Psoas muscle (tissue), 8 donors: ENCODE results near the gene LYRM9. TPM values are rescaled to one million over a fixed set of nuclear protein-coding genes. Genes with fewer than 3 reads are reported as not detected.

ENCODE experiments used
- ATAC-seq, 4 donors: fragments of 200-7000 bp; cut with Tn5 transposase; one replicate each; pipeline ENCODE4 v1.9.1; 2020; ENCODE audit warnings: moderate library complexity in 3 of 4, mild to moderate bottlenecking in 2 of 4
- DNase-seq, 2 donors: peaks; one replicate each; pipeline ENCODE4 v3.0.0-alpha.2; 2020
- H3K27ac ChIP-seq: fragments of 200-600 bp; one replicate; pipeline ENCODE4 v1.8.0; 2022
- H3K27me3 ChIP-seq, 3 donors: fragments of 200-600 bp in 1 of 3; one replicate each; pipeline versions ENCODE4 v1.6.1 to v1.8.0; 2013 to 2022; ENCODE audit warnings: low read length in 2 of 3, mild to moderate bottlenecking in 2 of 3, moderate library complexity in 1 of 3; ENCODE audit not compliant: insufficient read depth in 3 of 3
- H3K36me3 ChIP-seq, 2 donors: fragments of 200-600 bp in 1 of 2; one replicate each; pipeline versions ENCODE4 v1.6.1 to v1.8.0; 2013 to 2022; ENCODE audit warnings: low read depth in 1 of 2, mild to moderate bottlenecking in 1 of 2, moderate library complexity in 1 of 2; ENCODE audit not compliant: insufficient read depth in 1 of 2
- H3K4me1 ChIP-seq: fragments of 200-600 bp; one replicate; pipeline ENCODE4 v1.8.0; 2022
- H3K4me3 ChIP-seq: fragments of 200-600 bp; one replicate; pipeline ENCODE4 v1.8.0; 2022; ENCODE audit warnings: mild to moderate bottlenecking
- H3K9me3 ChIP-seq: fragments of 200-600 bp; one replicate; pipeline ENCODE4 v1.8.0; 2022
- WGBS, 3 donors: extraction: QIAGEN DNeasy Blood & Tissue Kit; methylation state at CpG; one replicate each; pipeline versions ENCODE4 v1.1.6 to v1.1.7; 2013; 5-methylcytosine and 5-hydroxymethylcytosine counted together
- intact Hi-C, 2 donors: fragments of 100-400 bp; cut with DNase I; formaldehyde crosslinking; loops; one replicate each; pipeline versions ENCODE4 v1.11.0 to v1.14.2; 2022
- polyA plus RNA-seq, 3 donors: library from polyadenylated mRNA; stranded (reverse); fragments of 200-250 nt; gene quantifications; one replicate each; pipeline ENCODE4 v1.2.3, GENCODE V29; 2013
- total RNA-seq, 4 donors: library from RNA; stranded (reverse); fragmentation: NEBNext Ultra II Directional in 2 of 4; extraction: Animal tissue kit (Norgen Biotek cat#: 25700) in 2 of 4; gene quantifications; one replicate each; pipeline versions ENCODE4 v1.2.1 to v1.2.4, GENCODE V29; 2021 to 2023
- TF ChIP-seq, protein P1 (sequence below): fragments of 200-600 bp; IDR thresholded peaks from one replicate; pipeline ENCODE4 v1.8.0; 2022; ENCODE audit warnings: antibody characterized with exemption
- donor health status: healthy with polysubstance abuse.
- donor health status: DM: no; HTN: no; CAD: no; lungs with moderate emphysema.
- donor health status: Bipolar disorder and iron deficiency.
- donor health status: healthy.
- donor health status: DM: yes; HTN: yes; CAD: no.
- donor health status: DM: no; HTN: no; CAD: no.
- donor health status: DM: no; HTN: no; CAD: no.
- donor health status: DM: yes; HTN: yes; CAD: no.

The LYRM9 gene
- total and polyA plus RNA-seq, 7 donors = 4.5 to 11.3 (median 5.8) TPM

- no peak for ATAC-seq
- H3K36me3 ChIP-seq = no peaks in the 10 kb centered on the region
- intact Hi-C loops = no loop called here
- no peak overlapping the region for H3K4me3 ChIP-seq
- H3K9me3 ChIP-seq = no peaks in the 10 kb centered on the region
- no peaks in the 10 kb centered on the region for H3K4me1 ChIP-seq
- 77 to 81% (median 79%) methylated on average over 5 of the region's 5 CpGs for WGBS, 3 donors
- TF ChIP-seq, protein P1, sequence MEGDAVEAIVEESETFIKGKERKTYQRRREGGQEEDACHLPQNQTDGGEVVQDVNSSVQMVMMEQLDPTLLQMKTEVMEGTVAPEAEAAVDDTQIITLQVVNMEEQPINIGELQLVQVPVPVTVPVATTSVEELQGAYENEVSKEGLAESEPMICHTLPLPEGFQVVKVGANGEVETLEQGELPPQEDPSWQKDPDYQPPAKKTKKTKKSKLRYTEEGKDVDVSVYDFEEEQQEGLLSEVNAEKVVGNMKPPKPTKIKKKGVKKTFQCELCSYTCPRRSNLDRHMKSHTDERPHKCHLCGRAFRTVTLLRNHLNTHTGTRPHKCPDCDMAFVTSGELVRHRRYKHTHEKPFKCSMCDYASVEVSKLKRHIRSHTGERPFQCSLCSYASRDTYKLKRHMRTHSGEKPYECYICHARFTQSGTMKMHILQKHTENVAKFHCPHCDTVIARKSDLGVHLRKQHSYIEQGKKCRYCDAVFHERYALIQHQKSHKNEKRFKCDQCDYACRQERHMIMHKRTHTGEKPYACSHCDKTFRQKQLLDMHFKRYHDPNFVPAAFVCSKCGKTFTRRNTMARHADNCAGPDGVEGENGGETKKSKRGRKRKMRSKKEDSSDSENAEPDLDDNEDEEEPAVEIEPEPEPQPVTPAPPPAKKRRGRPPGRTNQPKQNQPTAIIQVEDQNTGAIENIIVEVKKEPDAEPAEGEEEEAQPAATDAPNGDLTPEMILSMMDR = no peak
- H3K27ac ChIP-seq = no peak overlapping the region
- no peak for DNase-seq
- no peaks in the 10 kb centered on the region for H3K27me3 ChIP-seq
Observed at GRCh38 chr17:27856676-27857432, 36.3 kb downstream of the LYRM9 start.

GRCh38 chr17:27855454-27855853 is 37.7 kb downstream of the LYRM9 start:
- no peaks in the 10 kb centered on the region for H3K9me3 ChIP-seq
- H3K27ac ChIP-seq = no peak overlapping the region
- H3K27me3 ChIP-seq = no peaks in the 10 kb centered on the region
- no peaks in the 10 kb centered on the region for H3K36me3 ChIP-seq
- 95 to 98% (median 97%) methylated on average over 3 of the region's 3 CpGs for WGBS, 3 donors
- DNase-seq (no peak), ATAC-seq (no peak)
- intact Hi-C loops = no loop called here
- TF ChIP-seq, protein P1 = no peak
- no peaks in the 10 kb centered on the region for H3K4me1 ChIP-seq
- H3K4me3 ChIP-seq = no peak overlapping the region

DNA sequence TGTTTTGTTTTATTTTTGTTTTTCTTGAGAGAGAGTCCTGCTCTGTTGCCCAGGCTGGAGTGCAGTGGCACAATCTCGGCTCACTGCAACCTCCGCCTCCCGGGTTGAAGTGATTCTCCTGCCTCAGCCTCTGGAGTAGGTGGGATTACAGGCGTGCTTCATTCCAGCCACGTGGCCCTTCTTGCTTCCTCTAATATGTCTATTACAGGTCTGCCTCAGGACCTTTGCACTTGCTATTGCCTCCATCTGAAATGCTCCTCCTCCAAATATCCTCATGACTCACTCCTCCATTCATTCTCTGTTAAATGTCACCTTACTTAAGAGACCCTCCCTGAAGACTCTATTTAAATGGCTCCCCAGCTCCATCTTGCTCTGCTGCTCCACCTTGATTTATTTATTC is 39.0 kb downstream of the LYRM9 start:
- Histone ChIP-seq H3K27me3 (no peaks in the 10 kb centered on the region), H3K4me1 (no peaks in the 10 kb centered on the region), H3K9me3 (no peaks in the 10 kb centered on the region), H3K27ac (no peak overlapping the region), H3K36me3 (no peaks in the 10 kb centered on the region), H3K4me3 (no peak overlapping the region)
- ATAC-seq (no peak), DNase-seq (no peak)
- intact Hi-C loops = loop anchor here in 1 of 2 donors (5.0 kb wide), 1 partner anchor 48 kb away; no protein-coding TSS in a partner anchor
- TF ChIP-seq, protein P1 = no peak
- 85 to 91% (median 86%) methylated on average over 5 of the region's 5 CpGs for WGBS, 3 donors

GRCh38 chr17:27853091-27853490 is 40.1 kb downstream of the LYRM9 start:
- no peaks in the 10 kb centered on the region for H3K36me3 ChIP-seq
- H3K9me3 ChIP-seq = no peaks in the 10 kb centered on the region
- DNase-seq (no peak), ATAC-seq (no peak)
- no peak overlapping the region for H3K4me3 ChIP-seq
- no peaks in the 10 kb centered on the region for H3K4me1 ChIP-seq
- 86 to 89% (median 89%) methylated on average over 3 of the region's 3 CpGs for WGBS, 3 donors
- H3K27ac ChIP-seq = no peak overlapping the region
- intact Hi-C loops = loop anchor here in 1 of 2 donors (5.0 kb wide), 1 partner anchor 49 kb away; no protein-coding TSS in a partner anchor
- no peaks in the 10 kb centered on the region for H3K27me3 ChIP-seq
- TF ChIP-seq, protein P1 = no peak
